Hematopoietic multipotent progenitor cell treated with erythropoietin and hydrocortisone succinate and interleukin-3 and kit ligand, for 6 days (in vitro differentiated cells): ENCODE data around the gene VAPB.

Experiments used
- DNase-seq: peaks from one replicate; pipeline ENCODE4 v3.0.0-alpha.2; 2015

Gene VAPB

DNA sequence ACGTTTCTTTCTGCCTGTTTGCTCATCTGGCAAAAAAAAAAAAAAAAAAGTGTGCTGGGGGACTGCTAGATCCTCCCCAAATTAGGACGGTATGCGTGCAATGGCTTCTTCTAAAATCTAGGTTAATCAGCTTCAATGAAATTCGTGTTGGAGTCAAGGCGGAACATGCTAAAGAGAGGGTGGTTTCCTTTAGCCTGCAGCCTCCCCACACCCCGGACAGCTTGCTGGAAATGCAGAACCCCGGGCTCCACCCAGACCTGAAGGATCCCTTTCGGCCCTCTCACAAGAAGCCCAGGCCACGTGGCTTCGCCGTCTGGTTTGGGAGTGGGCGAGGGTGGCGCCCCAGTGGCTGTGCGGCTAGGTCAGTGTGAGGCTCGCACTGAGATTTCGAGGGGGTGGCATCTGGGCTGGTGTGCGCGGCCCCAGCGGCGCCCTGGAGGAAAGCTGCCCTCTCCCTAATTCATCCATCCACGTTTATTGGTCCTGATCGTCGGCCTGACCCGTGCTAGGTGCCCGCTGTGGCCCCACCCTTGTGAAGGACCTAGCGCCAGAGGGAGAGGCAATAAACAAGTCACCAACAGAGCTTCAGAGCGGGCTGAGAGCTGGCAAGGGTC is 77.2 kb downstream of the VAPB start:
- DNase-seq = no peak

DNA sequence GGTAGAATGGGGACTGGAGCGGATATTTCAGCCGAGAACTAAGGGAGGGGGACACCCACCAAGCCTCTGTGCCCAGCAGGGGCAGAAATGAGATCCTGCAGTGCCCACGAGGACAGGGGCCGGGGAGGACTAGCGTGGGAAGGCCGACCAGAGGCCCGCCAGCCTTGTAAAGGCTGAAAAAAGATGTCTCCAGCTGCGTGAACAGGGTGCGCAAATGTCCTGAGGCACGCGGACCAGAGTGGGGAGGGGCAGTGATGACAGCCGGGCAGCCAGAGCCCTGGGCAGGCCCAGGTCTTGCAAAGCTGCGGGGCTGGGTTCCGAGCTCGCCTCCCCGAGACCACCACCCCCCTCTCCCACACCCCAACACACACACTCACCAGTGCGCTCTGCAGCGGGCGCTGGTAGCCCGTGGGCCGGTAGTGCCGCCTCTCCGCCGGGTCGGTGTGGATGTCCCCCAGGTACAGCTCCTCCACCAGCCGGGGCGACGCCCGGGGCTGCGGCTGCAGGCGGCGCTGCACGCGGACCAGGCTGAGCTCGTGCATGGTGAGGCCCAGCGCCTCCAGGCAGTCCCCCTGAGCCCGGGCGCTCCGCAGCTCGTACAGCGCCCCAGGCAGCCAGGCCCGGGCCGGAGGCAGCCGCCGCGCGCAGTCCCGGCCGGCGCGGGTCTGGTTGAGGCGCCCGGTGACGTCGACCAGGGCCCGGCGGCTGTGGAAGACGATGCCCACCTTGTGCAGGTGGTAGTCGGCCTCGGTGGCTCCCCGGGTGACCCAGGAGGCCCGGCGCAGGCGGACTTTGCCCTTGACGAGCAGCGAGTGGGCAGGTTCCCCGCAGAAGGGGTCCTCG is 77.9 kb downstream of the VAPB start:
- no peak for DNase-seq

- no peak for DNase-seq
Observed at GRCh38 chr20:58467572-58468527, 78.8 kb downstream of the VAPB start.

GRCh38 chr20:58469616-58470015 is 80.6 kb downstream of the VAPB start:
- DNase-seq = no peak

GRCh38 chr20:58470336-58471192 is 81.5 kb downstream of the VAPB start:
- no peak for DNase-seq

- DNase-seq = no peak
Observed at GRCh38 chr20:58471193-58472164, 82.5 kb downstream of the VAPB start.

DNA sequence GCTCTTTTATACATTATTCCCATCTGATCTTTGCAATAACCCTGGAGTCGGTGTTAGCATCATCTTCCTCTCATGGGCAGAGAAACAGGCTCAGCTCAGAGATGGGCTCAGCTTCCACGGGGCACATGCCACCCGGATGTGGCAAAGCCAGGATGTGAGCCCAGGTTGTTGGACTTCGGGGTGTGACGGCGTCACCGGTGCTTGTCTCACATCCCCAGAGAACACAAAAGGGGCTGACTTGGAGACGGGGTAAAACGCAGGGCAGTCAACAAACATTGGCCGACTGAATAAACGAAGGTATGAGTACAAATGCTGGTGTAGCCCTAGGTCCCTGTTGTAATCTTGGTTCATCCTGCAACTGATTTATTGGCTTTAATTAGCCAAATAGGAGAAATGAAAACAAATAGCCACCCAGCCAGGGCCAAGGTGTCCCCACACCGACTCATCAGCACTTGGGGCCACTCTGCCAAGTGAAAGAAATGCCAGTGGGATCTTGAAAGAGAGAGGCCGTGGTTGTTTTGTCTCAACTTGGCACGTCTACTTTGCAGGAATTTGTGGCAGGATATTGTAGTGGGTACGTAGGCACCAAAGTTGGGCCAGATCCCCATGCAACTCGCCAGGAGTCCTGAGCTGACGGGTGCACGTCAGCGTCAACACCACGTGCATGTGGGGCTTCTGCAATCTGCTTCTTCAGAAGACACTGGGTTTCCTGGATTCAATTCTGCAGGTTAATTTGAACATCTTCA is 83.4 kb downstream of the VAPB start:
- DNase-seq = no peak

DNA sequence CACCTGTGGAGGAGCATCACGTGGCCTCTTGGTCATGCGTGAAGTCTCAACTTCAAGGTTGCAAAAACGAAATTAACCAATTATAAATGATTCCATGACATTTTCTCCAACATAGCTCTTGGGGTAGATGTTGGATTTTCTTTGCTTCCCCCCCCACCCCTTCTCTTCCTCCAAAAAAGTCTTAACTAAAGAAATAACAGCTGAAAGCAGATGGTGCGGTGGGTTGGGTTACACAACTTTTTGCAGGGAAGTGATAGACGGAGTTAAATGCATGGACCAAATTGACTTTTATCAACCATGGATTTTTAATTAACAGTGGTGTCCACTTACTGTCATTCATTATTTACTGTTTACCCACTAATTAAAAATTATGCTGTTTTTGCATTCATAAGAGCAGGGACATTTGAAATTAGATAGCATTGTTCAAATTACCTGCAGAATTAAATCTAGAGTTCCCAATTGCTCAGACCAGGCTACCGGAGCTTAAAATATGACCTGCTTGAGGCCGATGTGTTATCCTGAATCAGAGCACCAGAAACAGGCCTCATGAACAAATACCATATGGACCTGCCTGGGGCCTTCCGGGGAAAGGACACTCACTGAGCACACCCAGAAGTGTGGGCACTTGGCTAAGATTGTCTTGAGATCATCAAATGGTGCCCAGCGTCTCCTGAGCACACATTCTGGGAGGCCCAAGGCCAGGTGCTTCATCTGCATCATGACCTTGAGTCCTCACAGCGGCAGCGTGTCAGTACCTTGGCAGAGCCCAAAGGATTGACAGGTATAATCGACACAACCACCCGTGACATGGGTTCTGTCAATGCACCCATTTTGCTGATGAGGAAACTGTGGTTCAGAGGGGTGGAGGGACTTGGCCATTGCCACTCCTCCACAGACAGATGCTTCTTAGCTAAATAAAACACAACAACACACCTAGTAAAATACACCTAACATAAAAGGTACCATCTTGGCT is 84.7 kb downstream of the VAPB start:
- DNase-seq = no peak

GRCh38 chr20:58475466-58475865 is 86.4 kb downstream of the VAPB start:
- no peak for DNase-seq

- DNase-seq = no peak
Observed at GRCh38 chr20:58478141-58478805, 89.2 kb downstream of the VAPB start.

DNA sequence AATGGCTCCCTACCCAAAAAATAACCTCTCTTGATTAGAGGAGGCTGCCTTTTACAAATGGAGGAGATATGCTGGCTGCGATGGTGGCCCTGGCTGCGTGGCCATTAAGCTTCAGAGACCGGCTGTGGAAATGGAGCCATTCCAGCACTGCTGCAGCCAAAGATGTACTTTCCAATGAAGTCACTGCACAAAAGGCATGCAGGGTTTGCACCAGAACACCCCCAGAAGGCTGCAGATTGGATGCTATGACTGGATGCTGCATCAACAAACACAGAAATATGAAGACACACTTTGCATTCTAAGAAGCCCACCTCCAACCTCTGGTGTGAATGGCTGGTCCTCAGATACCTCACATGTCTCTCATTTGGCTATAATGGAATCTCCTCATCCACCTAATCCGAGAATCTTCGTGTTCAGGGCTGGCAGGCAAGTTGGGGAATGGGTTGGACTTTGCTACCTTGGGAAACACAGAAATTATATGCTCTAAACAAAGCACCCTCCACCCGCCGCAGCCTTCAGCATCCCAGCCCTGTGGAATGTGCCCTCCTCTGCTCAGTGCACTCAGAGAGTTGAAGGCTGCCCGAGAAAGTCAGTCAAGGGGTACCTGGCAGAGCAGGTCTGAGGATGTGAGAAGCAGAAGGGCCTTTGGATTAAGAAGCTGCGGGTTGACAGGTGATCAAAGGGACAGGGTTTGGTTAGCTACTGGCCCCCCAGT is 90.9 kb downstream of the VAPB start:
- no peak for DNase-seq

DNA sequence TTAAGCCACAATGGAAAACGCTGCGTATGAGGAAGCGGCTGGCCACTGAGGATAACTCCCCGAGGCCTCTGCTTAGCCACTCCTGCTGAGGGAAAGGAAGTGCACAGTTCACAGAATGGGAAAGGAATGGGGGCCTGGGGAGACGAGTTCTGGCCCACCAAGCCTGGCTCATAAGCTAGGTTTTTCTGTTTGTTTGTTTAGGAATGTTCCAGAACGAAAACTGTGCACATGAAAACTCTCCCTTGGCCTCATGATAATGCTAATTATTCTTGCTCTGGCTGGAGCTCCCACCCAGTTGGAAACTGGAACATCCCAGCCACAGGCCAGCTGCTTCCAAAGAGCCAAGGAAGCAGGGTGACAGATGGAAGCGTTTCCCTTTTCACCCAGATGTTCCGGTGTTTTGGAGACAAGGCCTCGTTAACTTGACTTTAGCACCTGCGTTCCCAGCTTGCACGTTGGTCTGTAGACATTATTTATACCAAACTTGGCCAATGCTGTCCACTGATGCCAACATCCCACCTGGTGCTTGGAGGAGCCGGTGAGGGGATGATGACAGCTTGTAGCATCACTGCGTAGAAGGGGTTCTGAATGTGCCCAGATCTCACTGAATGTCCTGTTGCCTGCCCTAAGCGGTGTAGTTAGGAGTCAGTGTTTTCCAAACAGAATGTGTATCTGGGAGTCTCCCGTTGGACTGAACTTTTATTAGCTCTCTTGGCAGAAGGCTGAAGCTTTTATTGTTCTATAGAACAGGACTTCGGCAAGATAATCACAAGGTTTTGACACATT is 91.7 kb downstream of the VAPB start:
- no peak for DNase-seq

- peak; percentile 65 for DNase-seq
Observed at GRCh38 chr20:58481481-58482021, 92.5 kb downstream of the VAPB start.

GRCh38 chr20:58482416-58482815 is 93.4 kb downstream of the VAPB start:
- no peak for DNase-seq

DNA sequence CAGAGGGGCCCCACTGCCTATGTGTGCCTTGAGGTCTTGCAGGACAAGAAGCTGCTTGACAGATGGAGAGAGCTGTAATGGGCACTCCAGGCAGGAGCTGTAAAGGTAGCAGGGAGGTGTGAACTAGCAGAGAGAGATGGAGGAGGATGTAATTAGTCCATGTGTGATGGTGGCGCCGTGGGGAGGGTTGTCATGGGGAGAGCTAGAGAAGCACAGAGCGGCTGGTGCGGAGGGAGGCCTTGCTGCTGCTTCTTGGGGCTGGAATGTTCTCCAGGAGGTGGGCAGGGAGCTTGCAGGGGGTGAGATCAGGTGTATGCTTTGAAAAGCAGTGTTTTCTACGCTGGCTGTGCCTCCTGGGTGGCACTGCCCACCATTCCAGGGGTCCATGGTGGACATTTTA is 94.0 kb downstream of the VAPB start:
- DNase-seq = no peak

- no peak for DNase-seq
Observed at GRCh38 chr20:58483470-58483869, 94.4 kb downstream of the VAPB start.

- DNase-seq = no peak
Observed at GRCh38 chr20:58485393-58485792, 96.4 kb downstream of the VAPB start.
